IPS-11a (cell line): ENCODE data around the gene ARHGEF16.

ENCODE experiments used
- H3K4me3 ChIP-seq: one replicate; pipeline ENCODE4 v1.5.1; 2013; ENCODE audit warnings: low read depth, low read length, control low read depth

ARHGEF16 gene

GRCh38 chr1:3479511-3480368, 25.3 kb downstream of the ARHGEF16 start:
- H3K4me3 ChIP-seq, result no peak overlapping the region

- H3K4me3 ChIP-seq, result no peak overlapping the region
Observed at GRCh38 chr1:3480369-3480719, 25.9 kb downstream of the ARHGEF16 start.

GRCh38 chr1:3481046-3481445, 26.6 kb downstream of the ARHGEF16 start:
- H3K4me3 ChIP-seq, result no peak overlapping the region

- no peak overlapping the region for H3K4me3 ChIP-seq
Observed at GRCh38 chr1:3481836-3482375, 27.4 kb downstream of the ARHGEF16 start.

GRCh38 chr1:3482378-3482849, 27.9 kb downstream of the ARHGEF16 start:
- no peak overlapping the region for H3K4me3 ChIP-seq

- H3K4me3 ChIP-seq, result no peak overlapping the region
Observed at GRCh38 chr1:3483380-3483779, 28.9 kb downstream of the ARHGEF16 start.

GRCh38 chr1:3483801-3484444, 29.5 kb downstream of the ARHGEF16 start:
- H3K4me3 ChIP-seq, result no peak overlapping the region

GRCh38 chr1:3485016-3485415, 30.6 kb downstream of the ARHGEF16 start:
- H3K4me3 ChIP-seq, result no peak overlapping the region

- no peak overlapping the region for H3K4me3 ChIP-seq
Observed at GRCh38 chr1:3488432-3488831, 34.0 kb downstream of the ARHGEF16 start.

- no peak overlapping the region for H3K4me3 ChIP-seq
Observed at GRCh38 chr1:3490046-3490745, 35.7 kb downstream of the ARHGEF16 start.

GRCh38 chr1:3491291-3492246, 37.1 kb downstream of the ARHGEF16 start:
- no peak overlapping the region for H3K4me3 ChIP-seq

GRCh38 chr1:3492545-3493246, 38.2 kb downstream of the ARHGEF16 start:
- no peak overlapping the region for H3K4me3 ChIP-seq

- H3K4me3 ChIP-seq, result no peak overlapping the region
Observed at GRCh38 chr1:3494321-3495308, 40.1 kb downstream of the ARHGEF16 start.

GRCh38 chr1:3495776-3496745, 41.6 kb downstream of the ARHGEF16 start:
- H3K4me3 ChIP-seq, result no peak overlapping the region

GRCh38 chr1:3496916-3497315, 42.5 kb downstream of the ARHGEF16 start:
- H3K4me3 ChIP-seq, result no peak overlapping the region

GRCh38 chr1:3497521-3497920, 43.1 kb downstream of the ARHGEF16 start:
- H3K4me3 ChIP-seq, result no peak overlapping the region

GRCh38 chr1:3498246-3498930, 43.9 kb downstream of the ARHGEF16 start:
- H3K4me3 ChIP-seq, result no peak overlapping the region
